Activated T-cell treated with anti-CD3 and anti-CD28 coated beads, Interleukin-2, amount 50 U/mL, for 24 hours (primary cell): Measurements from ENCODE around the gene STRN4.
"Not testable (repeated sequence)": the region's sequence is repeated elsewhere in the genome, so short reads cannot be mapped to it uniquely, and the experiment has no call there.

Source experiments
- DNase-seq: peaks from one replicate; pipeline ENCODE4 v3.0.0-alpha.2; 2020
- H3K27ac Mint-ChIP-seq: 2 replicates; pipeline ENCODE4 v1.8.0; 2020; ENCODE audit warnings: mild to moderate bottlenecking, mixed read lengths
- H3K27me3 Mint-ChIP-seq: 2 replicates; pipeline ENCODE4 v1.8.0; 2020; ENCODE audit warnings: mixed read lengths
- H3K36me3 Mint-ChIP-seq: 2 replicates; pipeline ENCODE4 v1.8.0; 2020; ENCODE audit warnings: low read depth, mixed read lengths
- H3K4me1 Mint-ChIP-seq: 2 replicates; pipeline ENCODE4 v1.8.0; 2020; ENCODE audit warnings: low read depth, mixed read lengths
- H3K4me3 Mint-ChIP-seq: 2 replicates; pipeline ENCODE4 v1.8.0; 2020; ENCODE audit warnings: mild to moderate bottlenecking, moderate library complexity, mixed read lengths
- H3K9me3 Mint-ChIP-seq: 2 replicates; pipeline ENCODE4 v1.8.0; 2020; ENCODE audit warnings: mixed read lengths

The STRN4 gene

DNA sequence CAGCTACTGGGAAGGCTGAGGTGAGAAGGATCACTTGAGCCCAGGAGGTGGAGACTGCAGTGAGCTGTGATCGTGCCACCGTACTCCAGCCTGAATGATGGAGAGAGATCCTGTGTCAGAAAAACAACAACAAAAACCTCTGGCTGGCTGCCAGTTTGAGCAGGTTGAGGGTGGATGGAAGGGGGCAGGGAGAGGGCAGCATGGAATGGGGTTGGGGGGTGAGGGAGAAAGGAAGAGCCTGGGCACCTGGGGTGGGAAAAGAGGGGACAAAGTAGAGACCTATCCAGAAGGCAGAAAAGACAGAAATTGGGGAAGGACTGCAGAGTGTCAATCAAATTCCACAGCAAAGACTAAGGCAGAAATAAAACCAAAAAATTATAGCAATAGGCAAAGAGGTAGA, 37.4 kb upstream of the STRN4 start:
- peak overlapping the region; percentile 99 for H3K27ac Mint-ChIP-seq
- H3K4me3 Mint-ChIP-seq: peak overlapping the region; percentile 98
- H3K4me1 Mint-ChIP-seq: peaks cover 46% of the 10 kb centered on the region
- H3K36me3 Mint-ChIP-seq: peaks cover 91% of the 10 kb centered on the region
- H3K27me3 Mint-ChIP-seq: no peaks in the 10 kb centered on the region
- no peaks in the 10 kb centered on the region for H3K9me3 Mint-ChIP-seq
- no peak for DNase-seq

- no peak for DNase-seq
- Mint-ChIP-seq H3K36me3 (peaks cover 95% of the 10 kb centered on the region), H3K4me1 (peaks cover 49% of the 10 kb centered on the region), H3K4me3 (peak overlapping the region; percentile 98), H3K27ac (peak overlapping the region; percentile 99), H3K9me3 (no peaks in the 10 kb centered on the region), H3K27me3 (no peaks in the 10 kb centered on the region)
Measured at GRCh38 chr19:46782355-46783019, 36.2 kb upstream of the STRN4 start.

DNA sequence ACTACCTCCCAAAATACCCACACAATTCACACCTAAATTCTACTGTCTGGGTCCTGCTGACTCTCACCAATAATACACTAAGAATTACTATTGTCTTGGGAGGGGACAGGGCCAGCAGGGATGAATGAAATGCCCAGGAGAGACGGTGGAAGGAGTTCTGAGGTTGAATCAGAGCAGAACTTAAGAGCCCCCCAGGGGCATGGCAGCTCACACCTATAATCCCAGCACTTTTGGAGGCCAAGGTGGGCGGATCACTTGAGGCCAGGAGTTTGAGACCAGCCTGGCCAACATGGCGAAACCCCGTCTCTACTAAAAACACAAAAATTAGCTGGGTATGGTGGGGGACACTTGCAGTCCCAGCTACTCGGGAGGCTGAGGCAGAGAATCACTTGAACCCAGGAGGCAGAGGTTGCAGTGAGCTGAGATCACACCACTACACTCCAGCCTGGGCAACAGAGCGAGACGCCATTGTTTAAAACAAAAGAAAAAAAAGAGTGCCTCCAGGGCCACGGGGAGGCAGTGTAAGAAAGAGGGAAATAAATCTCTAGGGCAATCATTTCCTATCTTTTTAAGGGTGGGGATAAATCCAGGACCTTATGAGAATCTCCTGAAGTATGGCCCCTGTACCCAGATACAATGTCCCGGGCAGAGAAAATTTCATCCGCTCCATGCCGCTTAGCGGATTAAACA, 31.9 kb upstream of the STRN4 start:
- Mint-ChIP-seq H3K4me1 (peaks cover 29% of the 10 kb centered on the region), H3K27ac (peak overlapping the region; percentile 69), H3K36me3 (peaks cover 87% of the 10 kb centered on the region)
- not testable (repeated sequence) for DNase-seq, H3K9me3 Mint-ChIP-seq, H3K4me3 Mint-ChIP-seq, H3K27me3 Mint-ChIP-seq

DNA sequence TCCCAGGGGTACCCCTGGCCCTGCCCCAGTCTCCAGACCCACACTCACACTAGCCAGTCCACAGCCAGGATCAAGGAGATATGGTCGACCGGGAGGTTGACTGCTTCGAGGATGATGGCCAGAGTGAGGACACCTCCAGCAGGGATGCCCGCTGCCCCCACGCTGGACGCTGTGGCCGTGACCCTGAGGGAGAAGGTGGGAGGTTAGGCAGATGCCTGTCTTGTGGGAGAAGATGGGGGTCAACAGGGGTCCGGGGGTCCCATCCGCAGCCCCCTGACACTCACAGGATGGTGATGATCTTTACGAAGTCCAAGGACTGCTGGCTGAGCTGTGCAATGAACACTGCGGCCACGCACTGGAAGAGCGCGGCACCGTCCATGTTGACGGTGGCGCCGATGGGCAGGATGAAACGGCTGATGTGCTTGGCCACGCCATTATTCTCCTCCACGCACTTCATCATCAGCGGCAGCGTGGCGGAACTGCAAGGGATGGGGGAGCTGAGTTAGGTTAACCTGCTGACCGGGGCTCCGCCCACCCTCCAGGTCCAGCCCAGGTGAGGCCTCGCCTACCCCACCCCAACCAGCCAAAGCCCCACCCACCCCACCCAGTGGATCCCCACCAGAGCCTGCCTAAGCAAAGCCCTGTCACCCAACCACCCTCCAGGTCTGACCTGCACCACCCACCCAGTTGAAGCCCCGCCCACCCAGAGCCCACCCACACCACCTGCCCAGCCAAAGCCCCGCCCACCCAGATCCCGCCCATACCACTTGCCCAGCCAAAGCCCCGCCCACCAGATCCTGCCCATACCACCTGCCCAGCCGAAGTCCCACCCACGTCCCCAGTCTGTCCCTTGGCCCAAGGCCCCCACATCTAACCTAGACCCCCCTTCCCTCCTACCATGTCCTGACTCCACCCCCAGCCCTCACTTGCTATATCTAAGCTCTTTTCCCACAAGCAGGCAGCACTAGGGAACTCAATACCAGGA, 31.0 kb upstream of the STRN4 start:
- H3K36me3 Mint-ChIP-seq: peaks cover 80% of the 10 kb centered on the region
- no peak for DNase-seq
- H3K4me1 Mint-ChIP-seq: peaks cover 21% of the 10 kb centered on the region
- H3K4me3 Mint-ChIP-seq: no peak overlapping the region
- H3K9me3 Mint-ChIP-seq: no peaks in the 10 kb centered on the region
- no peaks in the 10 kb centered on the region for H3K27me3 Mint-ChIP-seq
- H3K27ac Mint-ChIP-seq: peak overlapping the region; percentile 22

GRCh38 chr19:46775642-46776258, 29.5 kb upstream of the STRN4 start:
- Mint-ChIP-seq H3K4me1 (peaks cover 14% of the 10 kb centered on the region), H3K27ac (no peak overlapping the region)

DNA sequence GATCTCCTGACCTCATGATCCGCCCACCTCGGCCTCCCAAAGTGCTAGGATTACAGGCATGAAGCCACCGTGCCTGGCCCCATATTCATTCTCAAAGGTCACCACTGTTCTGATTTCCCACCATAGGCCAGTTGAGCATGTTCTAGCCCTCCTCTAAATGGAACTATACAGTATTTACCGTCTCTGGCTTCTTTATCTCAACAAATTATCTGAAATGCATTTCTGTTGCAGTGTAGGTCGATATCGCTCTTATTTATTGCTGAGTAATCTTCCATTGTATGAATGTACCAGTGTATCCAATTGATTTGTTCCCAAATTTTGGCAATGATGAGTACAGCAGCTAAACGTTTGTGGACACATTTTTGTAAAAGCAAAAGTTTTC, 26.8 kb upstream of the STRN4 start:
- Mint-ChIP-seq H3K27ac (no peak overlapping the region), H3K4me1 (peaks cover 5% of the 10 kb centered on the region)

More at GRCh38 chr19:46775642-46776258, 29.5 kb upstream of the STRN4 start:
- no peak overlapping the region for H3K4me3 Mint-ChIP-seq
- DNase-seq: no peak
- H3K9me3 Mint-ChIP-seq: no peaks in the 10 kb centered on the region
- H3K36me3 Mint-ChIP-seq: peaks cover 66% of the 10 kb centered on the region
- H3K27me3 Mint-ChIP-seq: no peaks in the 10 kb centered on the region

GRCh38 chr19:46772170-46773017, 26.1 kb upstream of the STRN4 start:
- H3K27ac Mint-ChIP-seq: no peak overlapping the region

More for the DNA sequence above, 26.8 kb upstream of the STRN4 start:
- no peak for DNase-seq
- Mint-ChIP-seq H3K4me3 (no peak overlapping the region), H3K27me3 (no peaks in the 10 kb centered on the region), H3K36me3 (peaks cover 43% of the 10 kb centered on the region), H3K9me3 (no peaks in the 10 kb centered on the region)

DNA sequence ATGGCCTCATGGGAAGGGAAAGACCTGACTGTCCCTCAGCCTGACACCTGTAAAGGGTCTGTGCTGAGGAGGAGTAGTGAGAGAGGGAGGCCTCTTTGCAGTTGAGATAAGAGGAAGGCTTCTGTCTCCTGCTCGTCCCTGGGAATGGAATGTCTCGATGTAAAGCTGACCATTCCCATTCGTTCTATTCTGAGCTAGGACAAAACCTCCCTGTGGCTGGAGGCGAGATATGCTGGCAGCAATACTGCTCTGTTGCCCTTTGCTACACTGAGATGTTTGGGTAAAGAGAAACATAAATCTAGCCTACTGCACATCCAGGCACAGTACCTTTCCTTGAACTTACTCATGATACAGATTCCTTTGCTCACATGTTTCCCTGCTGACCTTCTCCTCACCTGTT, 22.5 kb upstream of the STRN4 start:
- not testable (repeated sequence) for H3K9me3 Mint-ChIP-seq, DNase-seq, H3K36me3 Mint-ChIP-seq, H3K4me3 Mint-ChIP-seq, H3K4me1 Mint-ChIP-seq, H3K27ac Mint-ChIP-seq, H3K27me3 Mint-ChIP-seq

More at GRCh38 chr19:46772170-46773017, 26.1 kb upstream of the STRN4 start:
- Mint-ChIP-seq H3K27me3 (no peaks in the 10 kb centered on the region), H3K4me1 (peaks cover 2% of the 10 kb centered on the region), H3K9me3 (no peaks in the 10 kb centered on the region), H3K36me3 (peaks cover 38% of the 10 kb centered on the region), H3K4me3 (no peak overlapping the region)
- no peak for DNase-seq

DNA sequence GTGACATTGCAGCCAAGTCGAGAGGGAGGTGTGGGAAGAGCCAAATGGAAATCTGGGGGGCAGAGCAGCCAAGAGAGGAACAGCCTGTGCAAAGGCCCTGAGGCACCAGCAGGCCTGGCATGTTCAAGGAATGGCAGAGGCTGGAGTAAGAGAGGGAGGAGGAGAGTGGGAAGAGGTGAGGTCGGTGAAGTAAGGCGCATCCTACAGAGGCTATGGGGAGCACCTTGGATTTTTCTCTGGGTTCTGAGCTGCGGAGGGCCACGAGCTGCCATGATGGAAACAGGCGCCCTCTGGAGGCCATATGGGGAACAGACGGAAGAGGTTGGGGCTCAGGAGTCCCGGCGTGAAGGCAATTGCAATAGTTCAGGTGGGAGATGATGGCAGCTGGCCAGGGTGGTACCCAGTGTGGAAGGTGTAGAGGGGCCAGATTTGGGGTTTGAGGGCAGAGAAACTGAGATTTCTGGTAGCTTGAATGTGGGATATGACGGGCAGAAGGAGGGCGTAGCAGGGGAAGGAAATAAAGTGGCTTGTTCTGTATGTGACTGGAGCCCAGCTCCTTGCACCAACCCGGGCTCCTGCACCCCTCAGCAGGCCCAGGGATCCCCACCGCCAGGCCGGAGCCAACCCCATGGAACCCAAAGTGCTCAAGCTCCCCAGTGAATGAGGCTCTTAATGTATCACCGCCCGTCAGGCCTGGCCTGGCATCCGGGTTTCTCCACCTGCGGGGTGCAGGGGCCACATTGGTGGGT, 20.5 kb upstream of the STRN4 start:
- Mint-ChIP-seq H3K9me3 (no peaks in the 10 kb centered on the region), H3K27me3 (no peaks in the 10 kb centered on the region), H3K4me3 (no peak overlapping the region), H3K4me1 (peaks cover 2% of the 10 kb centered on the region), H3K36me3 (no peaks in the 10 kb centered on the region), H3K27ac (no peak overlapping the region)
- DNase-seq: peak; percentile 71

DNA sequence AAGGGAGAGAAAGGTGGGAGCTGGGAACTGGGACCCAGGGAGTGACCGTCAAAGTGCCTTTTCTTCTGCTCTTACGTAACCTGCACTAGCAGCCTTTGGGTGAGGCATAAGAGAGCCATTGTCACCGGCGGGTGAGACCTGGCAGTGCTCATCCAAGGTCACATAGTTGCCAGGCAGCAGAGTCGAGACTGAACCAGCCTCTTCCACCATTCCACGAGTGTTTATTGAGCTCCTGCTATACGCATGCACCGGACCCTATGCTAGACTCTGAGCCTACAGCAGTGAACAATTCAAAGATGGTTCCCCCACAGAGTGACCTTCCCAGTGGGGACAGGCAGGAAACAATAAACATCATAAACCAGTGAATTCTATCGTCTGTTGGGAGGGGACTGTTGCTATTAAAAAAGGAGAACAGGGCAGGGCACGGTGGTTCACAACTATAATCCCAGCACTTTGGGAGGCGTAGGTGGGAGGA, 18.6 kb upstream of the STRN4 start:
- no peak for DNase-seq
- Mint-ChIP-seq H3K4me3 (no peak overlapping the region), H3K4me1 (peaks cover 2% of the 10 kb centered on the region), H3K9me3 (no peaks in the 10 kb centered on the region), H3K27ac (no peak overlapping the region), H3K27me3 (no peaks in the 10 kb centered on the region), H3K36me3 (no peaks in the 10 kb centered on the region)

GRCh38 chr19:46762245-46762890, 16.1 kb upstream of the STRN4 start:
- no peak for DNase-seq
- Mint-ChIP-seq H3K4me3 (no peak overlapping the region), H3K27me3 (no peaks in the 10 kb centered on the region), H3K27ac (no peak overlapping the region), H3K36me3 (peaks cover 8% of the 10 kb centered on the region), H3K4me1 (peaks cover 5% of the 10 kb centered on the region), H3K9me3 (no peaks in the 10 kb centered on the region)

GRCh38 chr19:46761418-46761831, 15.2 kb upstream of the STRN4 start:
- H3K36me3 Mint-ChIP-seq: peaks cover 17% of the 10 kb centered on the region
- no peaks in the 10 kb centered on the region for H3K27me3 Mint-ChIP-seq
- H3K4me3 Mint-ChIP-seq: no peak overlapping the region
- no peak overlapping the region for H3K27ac Mint-ChIP-seq
- no peaks in the 10 kb centered on the region for H3K9me3 Mint-ChIP-seq
- peaks cover 5% of the 10 kb centered on the region for H3K4me1 Mint-ChIP-seq
- DNase-seq: no peak
